Activated CD8-positive, alpha-beta memory T cell treated with anti-CD3 and anti-CD28 coated beads, Interleukin-2, amount 50 U/mL, for 1 hour (primary cell): Measurements from ENCODE around the gene HEATR5A.
A peak's percentile ranks its signal among the peaks of the same experiment; 100 is the strongest.
"Not testable (repeated sequence)": the region's sequence is repeated elsewhere in the genome, so short reads cannot be mapped to it uniquely, and the experiment has no call there.

ENCODE experiments used
- DNase-seq: peaks from one replicate; pipeline ENCODE4 v3.0.0-alpha.2; 2020; ENCODE audit errors: extremely low read depth

Gene HEATR5A

GRCh38 chr14:31420319-31421111 lies at the start of gene HEATR5A:
Gene HEATR5A (minus strand): TSS chr14:31420550. CDS start chr14:31402975, 17,575 bp downstream.
- peak; percentile 66 for DNase-seq

- no peak for DNase-seq
Observed at GRCh38 chr14:31466554-31466953, 46.2 kb upstream of the HEATR5A start.

GRCh38 chr14:31465111-31465510 lies 44.8 kb upstream of the HEATR5A start:
- DNase-seq: no peak

GRCh38 chr14:31462450-31462849 lies 42.1 kb upstream of the HEATR5A start:
- DNase-seq: not testable (repeated sequence)

- no peak for DNase-seq
Observed at GRCh38 chr14:31461545-31461944, 41.2 kb upstream of the HEATR5A start.

- DNase-seq: no peak
Observed at GRCh38 chr14:31457665-31458659, 37.6 kb upstream of the HEATR5A start.

- peak; percentile 82 for DNase-seq
Observed at GRCh38 chr14:31456841-31457664, 36.7 kb upstream of the HEATR5A start, which contains the start of gene DTD2. Gene DTD2 (minus strand): TSS chr14:31457506. CDS start chr14:31457393, 113 bp downstream.

GRCh38 chr14:31449971-31450610 lies 29.7 kb upstream of the HEATR5A start:
- no peak for DNase-seq

GRCh38 chr14:31449136-31449535 lies 28.8 kb upstream of the HEATR5A start:
- no peak for DNase-seq

- DNase-seq: no peak
Observed at GRCh38 chr14:31445703-31446102, 25.4 kb upstream of the HEATR5A start.

GRCh38 chr14:31442284-31442683 lies 21.9 kb upstream of the HEATR5A start:
- DNase-seq: no peak

GRCh38 chr14:31441273-31442111 lies 21.1 kb upstream of the HEATR5A start:
- no peak for DNase-seq

GRCh38 chr14:31440280-31440679 lies 19.9 kb upstream of the HEATR5A start:
- DNase-seq: no peak

- no peak for DNase-seq
Observed at GRCh38 chr14:31439561-31439960, 19.2 kb upstream of the HEATR5A start.

- not testable (repeated sequence) for DNase-seq
Observed at GRCh38 chr14:31437045-31437691, 16.8 kb upstream of the HEATR5A start.

- no peak for DNase-seq
Observed at GRCh38 chr14:31435276-31435675, 14.9 kb upstream of the HEATR5A start.

- DNase-seq: no peak
Observed at GRCh38 chr14:31430634-31431264, 10.4 kb upstream of the HEATR5A start.

- no peak for DNase-seq
Observed at GRCh38 chr14:31429791-31430190, 9.4 kb upstream of the HEATR5A start.

- DNase-seq: no peak
Observed at GRCh38 chr14:31428011-31428410, 7.7 kb upstream of the HEATR5A start.
